Mucosa of descending colon (tissue), 3 donors: ENCODE measurements around the gene PRXL2B. TPM values are rescaled to one million over a fixed set of nuclear protein-coding genes. Genes with fewer than 3 reads are reported as not detected.
A peak's percentile ranks its signal among the peaks of the same experiment; 100 is the strongest.

Experiments used
- ATAC-seq: fragments of 200-7000 bp; cut with Tn5 transposase; one replicate; pipeline ENCODE4 v1.9.1; 2020; ENCODE audit warnings: mild to moderate bottlenecking, moderate library complexity
- DNase-seq, 3 donors: peaks; one replicate each; pipeline ENCODE4 v3.0.0-alpha.2; 2020
- H3K36me3 ChIP-seq: fragments of 200-600 bp; one replicate; pipeline ENCODE4 v1.8.0; 2021; ENCODE audit warnings: low read depth, mild to moderate bottlenecking
- H3K4me1 ChIP-seq: fragments of 200-600 bp; one replicate; pipeline ENCODE4 v1.8.0; 2021; ENCODE audit warnings: low read depth, mild to moderate bottlenecking
- H3K4me3 ChIP-seq: fragments of 200-600 bp; one replicate; pipeline ENCODE4 v1.8.0; 2021; ENCODE audit warnings: mild to moderate bottlenecking
- H3K9me3 ChIP-seq: fragments of 200-600 bp; one replicate; pipeline ENCODE4 v1.8.0; 2021; ENCODE audit warnings: mild to moderate bottlenecking
- intact Hi-C, 2 donors: fragments of 100-400 bp; cut with DNase I in 1 of 2; cut with micrococcal nuclease in 1 of 2; formaldehyde crosslinking; loops; one replicate each; pipeline versions ENCODE4 v1.11.0 to v1.11.1; 2022; cut with DNase I, micrococcal nuclease
- total RNA-seq, 3 donors: library from RNA; stranded (reverse); fragmentation: NEBNext Ultra II Directional in 2 of 3; extraction: Animal tissue kit (Norgen Biotek cat#: 25700) in 2 of 3; gene quantifications; one replicate each; pipeline versions ENCODE4 v1.2.1 to v1.2.4, GENCODE V29; 2021 to 2023
- TF ChIP-seq, protein P1 (sequence below): fragments of 200-600 bp; IDR thresholded peaks from one replicate; pipeline ENCODE4 v1.8.0; 2022; ENCODE audit warnings: antibody characterized with exemption, mild to moderate bottlenecking
- donor health status: DM: no; HTN: no; CAD: no; lungs with moderate emphysema.
- donor health status: DM: no; HTN: no; CAD: no.
- donor health status: DM: no; HTN: yes; CAD: no.

The PRXL2B gene
- total RNA-seq, 3 donors from 2014 or later, result 45.2 to 65.5 (median 48.3) TPM

DNA sequence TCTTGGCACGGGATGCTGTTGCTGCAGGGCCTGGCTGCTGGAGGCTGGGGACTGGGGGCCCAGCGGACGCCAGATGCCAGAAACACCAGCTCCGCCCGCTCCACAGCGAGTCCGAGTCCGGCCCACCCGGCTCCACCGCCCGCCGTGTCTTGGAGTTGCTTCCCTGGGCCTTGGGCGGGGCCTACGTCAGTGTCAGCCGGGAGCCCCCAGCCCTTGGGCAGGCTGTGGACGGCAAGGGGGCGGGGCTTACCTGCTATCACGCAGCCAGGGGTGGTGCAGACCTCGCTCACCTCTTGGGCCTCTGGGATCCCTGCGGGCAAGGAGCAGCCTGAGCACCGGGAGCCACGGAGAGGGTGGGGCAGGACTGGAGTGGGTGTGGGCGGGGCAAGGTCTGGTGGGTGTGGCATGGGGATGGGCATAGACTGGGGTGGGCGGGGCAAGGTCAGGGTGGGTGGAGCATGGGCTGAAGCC, 24.5 kb downstream of the PRXL2B start:
- H3K4me1 ChIP-seq, result no peaks in the 10 kb centered on the region
- H3K9me3 ChIP-seq, result peaks cover 6% of the 10 kb centered on the region
- DNase-seq (peak; percentile 81 to 87 (median 83)), ATAC-seq (peak; percentile 95)
- TF ChIP-seq, protein P1, sequence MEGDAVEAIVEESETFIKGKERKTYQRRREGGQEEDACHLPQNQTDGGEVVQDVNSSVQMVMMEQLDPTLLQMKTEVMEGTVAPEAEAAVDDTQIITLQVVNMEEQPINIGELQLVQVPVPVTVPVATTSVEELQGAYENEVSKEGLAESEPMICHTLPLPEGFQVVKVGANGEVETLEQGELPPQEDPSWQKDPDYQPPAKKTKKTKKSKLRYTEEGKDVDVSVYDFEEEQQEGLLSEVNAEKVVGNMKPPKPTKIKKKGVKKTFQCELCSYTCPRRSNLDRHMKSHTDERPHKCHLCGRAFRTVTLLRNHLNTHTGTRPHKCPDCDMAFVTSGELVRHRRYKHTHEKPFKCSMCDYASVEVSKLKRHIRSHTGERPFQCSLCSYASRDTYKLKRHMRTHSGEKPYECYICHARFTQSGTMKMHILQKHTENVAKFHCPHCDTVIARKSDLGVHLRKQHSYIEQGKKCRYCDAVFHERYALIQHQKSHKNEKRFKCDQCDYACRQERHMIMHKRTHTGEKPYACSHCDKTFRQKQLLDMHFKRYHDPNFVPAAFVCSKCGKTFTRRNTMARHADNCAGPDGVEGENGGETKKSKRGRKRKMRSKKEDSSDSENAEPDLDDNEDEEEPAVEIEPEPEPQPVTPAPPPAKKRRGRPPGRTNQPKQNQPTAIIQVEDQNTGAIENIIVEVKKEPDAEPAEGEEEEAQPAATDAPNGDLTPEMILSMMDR, result no peak
- H3K4me3 ChIP-seq, result no peak overlapping the region
- no peaks in the 10 kb centered on the region for H3K36me3 ChIP-seq
- intact Hi-C loops, result no loop called here

DNA sequence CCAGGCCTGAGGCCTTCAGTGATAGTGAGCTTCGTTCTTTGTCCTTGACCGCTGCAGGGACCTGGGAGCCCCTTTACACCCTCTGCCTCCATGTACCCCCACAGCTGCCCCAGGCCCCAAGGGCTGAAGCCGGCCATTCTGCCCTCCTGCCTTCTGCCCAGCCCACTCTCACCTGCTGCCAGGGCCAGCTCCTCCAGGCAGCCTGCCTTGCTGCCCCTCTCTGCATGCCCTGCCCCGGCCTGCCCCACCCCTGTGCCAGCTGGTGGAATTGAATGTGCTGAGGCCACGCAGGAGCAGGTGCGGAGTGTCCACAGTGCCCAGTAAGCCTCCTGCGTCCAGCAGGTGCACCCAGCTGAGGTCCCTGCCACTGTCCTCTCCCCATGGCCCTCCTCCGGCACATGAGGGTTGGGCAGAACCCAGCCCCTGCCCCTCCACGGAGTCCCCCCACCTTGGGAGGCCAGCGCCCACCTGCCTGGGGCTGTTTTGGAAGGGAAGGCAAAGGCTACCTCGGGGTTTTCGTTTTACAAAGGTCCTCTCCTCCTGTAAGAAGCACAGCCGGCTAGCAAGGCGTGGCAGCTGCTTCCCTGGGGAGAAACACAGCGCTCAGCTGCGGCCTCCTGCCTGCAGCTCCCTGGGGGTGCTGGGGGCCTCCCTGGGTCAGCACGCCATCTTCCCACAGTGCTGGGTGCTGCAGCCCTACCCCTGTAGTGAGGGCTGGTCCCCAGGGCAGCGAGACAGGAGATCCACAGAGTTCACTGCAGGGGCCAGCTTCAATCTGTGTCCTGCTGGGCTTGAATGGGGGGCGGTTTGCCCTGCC, 25.3 kb downstream of the PRXL2B start:
- peaks cover 6% of the 10 kb centered on the region for H3K9me3 ChIP-seq
- H3K36me3 ChIP-seq, result no peaks in the 10 kb centered on the region
- no peak overlapping the region for H3K4me3 ChIP-seq
- TF ChIP-seq, protein P1, result no peak
- no peaks in the 10 kb centered on the region for H3K4me1 ChIP-seq
- ATAC-seq, result no peak
- intact Hi-C loops, result no loop called here
- DNase-seq, result no peak

DNA sequence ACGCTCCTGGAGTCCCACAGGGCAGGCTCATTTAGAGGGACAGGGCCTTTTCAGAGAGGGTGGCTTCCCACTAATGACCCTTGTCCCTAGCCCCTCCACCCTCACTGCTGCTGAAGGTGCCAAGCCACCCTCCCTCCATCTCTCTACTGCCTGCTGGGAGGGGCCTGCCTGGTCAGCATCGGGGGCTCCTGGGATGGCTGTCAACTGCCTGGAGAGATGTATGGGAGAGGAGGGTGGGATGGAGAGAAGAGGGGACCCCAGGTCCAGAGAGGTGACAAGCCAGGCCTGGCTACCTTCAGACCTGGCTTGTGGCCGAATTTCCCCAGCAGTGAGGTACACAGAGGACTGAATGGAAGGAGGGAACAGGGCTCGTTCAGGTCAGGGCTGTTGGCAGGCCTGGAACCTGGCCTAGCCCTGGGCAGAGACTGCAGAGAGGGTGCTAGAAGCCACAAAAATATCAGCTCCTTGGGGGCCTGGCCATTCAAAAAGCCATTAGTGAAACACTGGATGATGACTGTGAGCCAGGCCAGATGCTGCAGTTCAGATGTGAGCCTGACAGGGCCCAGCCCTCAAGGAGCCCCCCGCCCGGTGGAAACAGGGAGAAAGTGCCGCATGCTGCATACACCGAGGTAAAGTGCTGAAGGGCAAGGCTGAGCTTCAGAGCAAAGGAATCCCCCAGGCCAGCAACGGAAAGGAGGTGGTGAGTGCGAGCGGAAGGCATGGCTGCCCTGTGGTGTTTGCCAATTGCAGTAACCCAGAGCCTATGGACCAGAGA, 26.2 kb downstream of the PRXL2B start:
- DNase-seq (no peak), ATAC-seq (no peak)
- Histone ChIP-seq H3K4me1 (no peaks in the 10 kb centered on the region), H3K9me3 (peaks cover 6% of the 10 kb centered on the region), H3K4me3 (no peak overlapping the region), H3K36me3 (no peaks in the 10 kb centered on the region)
- intact Hi-C loops, result no loop called here
- TF ChIP-seq, protein P1, result no peak

DNA sequence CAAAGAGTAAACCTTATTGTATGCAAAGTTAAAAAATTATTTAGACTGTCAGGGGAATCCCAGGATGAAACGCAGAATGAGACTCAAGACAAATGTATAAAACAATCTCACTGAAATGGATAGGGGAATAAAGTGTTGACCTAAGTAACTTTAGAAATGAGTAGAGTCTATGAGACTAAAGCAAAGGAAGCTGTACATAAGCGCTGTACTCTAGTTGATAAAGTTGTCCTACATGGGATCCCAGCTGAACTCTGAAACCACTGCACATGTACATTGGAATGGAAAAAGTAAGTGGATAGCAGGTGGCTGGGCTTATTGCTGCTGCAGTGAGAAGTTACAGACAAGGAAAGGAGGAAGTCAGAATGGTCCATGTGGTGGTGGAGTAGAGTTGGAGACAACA, 27.6 kb downstream of the PRXL2B start:
- DNase-seq (no peak), ATAC-seq (no peak)
- Histone ChIP-seq H3K9me3 (peaks cover 6% of the 10 kb centered on the region), H3K4me1 (no peaks in the 10 kb centered on the region), H3K4me3 (no peak overlapping the region), H3K36me3 (no peaks in the 10 kb centered on the region)
- intact Hi-C loops, result no loop called here
- TF ChIP-seq, protein P1, result no peak

DNA sequence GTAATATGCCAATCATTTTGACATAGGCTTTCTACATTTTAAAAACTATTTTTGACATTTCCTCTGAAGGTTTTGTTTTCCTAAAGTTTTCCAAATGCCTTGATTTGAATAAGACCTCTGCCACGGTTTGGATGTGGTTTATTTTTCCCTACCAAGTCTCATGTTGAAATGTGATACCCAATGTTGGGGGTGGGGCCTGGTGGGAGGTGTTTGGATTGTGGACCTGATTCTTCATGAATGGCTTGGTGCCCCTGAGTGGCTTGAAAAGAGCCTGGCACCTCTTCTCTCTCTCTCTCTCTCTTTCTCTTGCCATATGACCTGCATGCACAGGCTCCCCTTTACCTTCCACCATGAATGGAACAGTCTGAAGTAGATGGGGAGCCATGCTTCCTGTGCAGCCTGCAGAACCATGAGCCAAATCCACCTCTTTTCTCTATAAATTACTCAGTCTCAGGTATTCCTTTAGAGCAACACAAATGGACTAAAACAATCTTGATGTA, 31.4 kb downstream of the PRXL2B start:
- H3K4me3 ChIP-seq, result no peak overlapping the region
- H3K4me1 ChIP-seq, result no peaks in the 10 kb centered on the region
- intact Hi-C loops, result no loop called here
- TF ChIP-seq, protein P1, result no peak
- DNase-seq (no peak), ATAC-seq (no peak)
- peaks cover 6% of the 10 kb centered on the region for H3K9me3 ChIP-seq
- no peaks in the 10 kb centered on the region for H3K36me3 ChIP-seq
